DOHH2 (cell line): ENCODE data around the gene MED16.
A peak's percentile ranks its signal among the peaks of the same experiment; 100 is the strongest.

Source experiments
- H3F3A ChIP-seq: fragments of 200-600 bp; sonication (generic), shearing (Covaris generic); 2 replicates; pipeline ENCODE4 v1.6.0; 2016; ENCODE audit warnings: antibody characterized with exemption, mild to moderate bottlenecking; ENCODE audit not compliant: control insufficient read depth, insufficient read depth
- H3K27ac ChIP-seq: fragments of 200-600 bp; sonication (generic); 2 replicates; pipeline ENCODE4 v1.5.1; 2014; ENCODE audit warnings: low read depth, mild to moderate bottlenecking, low read length, moderate library complexity
- H3K27me3 ChIP-seq: fragments of 200-600 bp; sonication (generic); 2 replicates; pipeline ENCODE4 v1.6.1; 2014; ENCODE audit warnings: mild to moderate bottlenecking, low read length, mixed read lengths; ENCODE audit not compliant: control insufficient read depth
- H3K36me3 ChIP-seq: fragments of 200-600 bp; sonication (generic); 2 replicates; pipeline ENCODE4 v1.6.1; 2014; ENCODE audit warnings: mild to moderate bottlenecking, low read length, moderate library complexity, mixed read lengths; ENCODE audit not compliant: control insufficient read depth
- H3K4me1 ChIP-seq: fragments of 200-600 bp; sonication (generic); 2 replicates; pipeline ENCODE4 v1.6.1; 2014; ENCODE audit warnings: mild to moderate bottlenecking, low read length, mixed read lengths; ENCODE audit not compliant: control insufficient read depth
- H3K4me2 ChIP-seq: fragments of 200-600 bp; sonication (generic); 2 replicates; pipeline ENCODE4 v1.6.0; 2014; ENCODE audit warnings: mild to moderate bottlenecking, low read length, moderate library complexity
- H3K4me3 ChIP-seq: fragments of 200-600 bp; sonication (generic); 2 replicates; pipeline ENCODE4 v1.5.1; 2014; ENCODE audit warnings: mild to moderate bottlenecking, low read length, mixed read lengths
- H3K79me2 ChIP-seq: fragments of 200-600 bp; sonication (generic); 2 replicates; pipeline ENCODE4 v1.6.1; 2014; ENCODE audit warnings: mild to moderate bottlenecking, low read length, mixed read lengths; ENCODE audit not compliant: control insufficient read depth
- H3K9me2 ChIP-seq: fragments of 200-600 bp; sonication (generic); replicated peaks from 2 replicates; pipeline ENCODE4 v1.6.1; 2014; ENCODE audit warnings: mild to moderate bottlenecking, low read length, mixed read lengths; ENCODE audit not compliant: control insufficient read depth
- H3K9me3 ChIP-seq: fragments of 200-600 bp; sonication (generic); 2 replicates; pipeline ENCODE4 v1.6.1; 2014; ENCODE audit warnings: antibody characterized with exemption, low read length, mixed read lengths; ENCODE audit not compliant: control insufficient read depth, insufficient read depth
- H4K20me1 ChIP-seq: fragments of 200-600 bp; sonication (generic); 2 replicates; pipeline ENCODE4 v1.6.0; 2014; ENCODE audit warnings: low read depth, mild to moderate bottlenecking, antibody characterized with exemption, low read length, moderate library complexity; ENCODE audit not compliant: control insufficient read depth, insufficient read depth
- CTCF ChIP-seq: fragments of 200-600 bp; sonication (generic); IDR thresholded peaks from one replicate; pipeline ENCODE4 v1.5.1; 2014; ENCODE audit warnings: antibody characterized with exemption, mild to moderate bottlenecking, low read depth, low read length; ENCODE audit not compliant: poor library complexity, severe bottlenecking
- EZH2phosphoT487 ChIP-seq: fragments of 200-600 bp; sonication (generic); IDR thresholded peaks from 2 replicates; pipeline ENCODE4 v1.6.1; 2017; ENCODE audit warnings: borderline replicate concordance, mild to moderate bottlenecking, antibody characterized with exemption, low read length, moderate library complexity, mixed read lengths

The MED16 gene

GRCh38 chr19:858868-859843 is 33.8 kb downstream of the MED16 start, which contains the start of gene CFD:
TSS of gene CFD (plus strand) at chr19:859664. CDS start at chr19:859690, 26 bp downstream.
- H4K20me1 ChIP-seq: no peaks in the 10 kb centered on the region
- no peaks in the 10 kb centered on the region for H3K79me2 ChIP-seq
- H3K4me1 ChIP-seq: peaks cover 31% of the 10 kb centered on the region
- H3K27ac ChIP-seq: no peak within 1 kb of the TSS
- no peaks in the 10 kb centered on the region for H3K36me3 ChIP-seq
- H3K4me2 ChIP-seq: peak within 1 kb of the TSS; percentile 64
- H3F3A ChIP-seq: peaks cover 5% of the 10 kb centered on the region; the same call in 1 of the 2 replicates
- no peak for TF ChIP-seq CTCF
- no peak for TF ChIP-seq EZH2phosphoT487
- H3K9me2 ChIP-seq: no peaks in the 10 kb centered on the region
- H3K9me3 ChIP-seq: no peaks in the 10 kb centered on the region
- H3K4me3 ChIP-seq: peak within 1 kb of the TSS; percentile 45
- peaks cover 13% of the 10 kb centered on the region for H3K27me3 ChIP-seq

GRCh38 chr19:858284-858683 is 34.7 kb downstream of the MED16 start:
- H3K27me3 ChIP-seq: peaks cover 13% of the 10 kb centered on the region
- H3F3A ChIP-seq: peaks cover 4% of the 10 kb centered on the region; the same call in 1 of the 2 replicates
- H3K9me2 ChIP-seq: no peaks in the 10 kb centered on the region
- no peak overlapping the region for H3K27ac ChIP-seq
- peaks cover 23% of the 10 kb centered on the region for H3K4me1 ChIP-seq
- TF ChIP-seq EZH2phosphoT487 (no peak), CTCF (no peak)
- H3K79me2 ChIP-seq: no peaks in the 10 kb centered on the region
- no peaks in the 10 kb centered on the region for H4K20me1 ChIP-seq
- no peaks in the 10 kb centered on the region for H3K36me3 ChIP-seq
- no peak overlapping the region for H3K4me3 ChIP-seq
- H3K4me2 ChIP-seq: no peak overlapping the region
- no peaks in the 10 kb centered on the region for H3K9me3 ChIP-seq

GRCh38 chr19:855566-856120 is 37.3 kb downstream of the MED16 start:
- no peak overlapping the region for H3K4me3 ChIP-seq
- H3K4me2 ChIP-seq: no peak overlapping the region
- no peaks in the 10 kb centered on the region for H3K9me3 ChIP-seq
- H3K27ac ChIP-seq: no peak overlapping the region
- H3K27me3 ChIP-seq: peaks cover 11% of the 10 kb centered on the region
- 0 out of 2 replicates have a peak, but pooled peaks cover 2% of the 10 kb centered on the region for H3F3A ChIP-seq
- H4K20me1 ChIP-seq: no peaks in the 10 kb centered on the region
- H3K36me3 ChIP-seq: no peaks in the 10 kb centered on the region
- no peaks in the 10 kb centered on the region for H3K79me2 ChIP-seq
- TF ChIP-seq EZH2phosphoT487: no peak
- TF ChIP-seq CTCF: no peak
- peaks cover 2% of the 10 kb centered on the region for H3K4me1 ChIP-seq
- H3K9me2 ChIP-seq: no peaks in the 10 kb centered on the region
